Osteoblast (primary cell): ENCODE measurements around the gene FBXL17. TPM values are rescaled to one million over a fixed set of nuclear protein-coding genes. Genes with fewer than 3 reads are reported as not detected.

Experiments
- DNase-seq: peaks from one replicate; pipeline ENCODE4 v3.0.0; 2011; ENCODE audit warnings: low spot score, mixed read lengths; ENCODE audit not compliant: insufficient read length; ENCODE audit errors: missing footprints
- H2AFZ ChIP-seq: 2 replicates; pipeline ENCODE4 v1.6.0; 2011; ENCODE audit warnings: mild to moderate bottlenecking, low read length
- H3K27ac ChIP-seq: 2 replicates; pipeline ENCODE4 v1.5.1; 2011; ENCODE audit warnings: mild to moderate bottlenecking, low read depth, low read length, moderate library complexity
- H3K27me3 ChIP-seq: 2 replicates; pipeline ENCODE4 v1.6.0; 2012; ENCODE audit warnings: mild to moderate bottlenecking, control low read depth, inconsistent platforms, low read length, moderate library complexity; ENCODE audit not compliant: insufficient read depth
- H3K36me3 ChIP-seq: 2 replicates; pipeline ENCODE4 v1.5.1; 2011; ENCODE audit warnings: mild to moderate bottlenecking, low read length, control low read depth, moderate library complexity; ENCODE audit not compliant: insufficient read depth
- H3K4me1 ChIP-seq: 2 replicates; pipeline ENCODE4 v1.5.1; 2011; ENCODE audit warnings: mild to moderate bottlenecking, low read length, control low read depth, moderate library complexity; ENCODE audit not compliant: insufficient read depth
- H3K4me2 ChIP-seq: 2 replicates; pipeline ENCODE4 v1.6.0; 2011; ENCODE audit warnings: mild to moderate bottlenecking, low read length; ENCODE audit not compliant: insufficient read depth
- H3K4me3 ChIP-seq: fragments of 200-600 bp; sonication (generic); 3 replicates; pipeline ENCODE4 v1.5.1; 2012; ENCODE audit warnings: mild to moderate bottlenecking, low read length, inconsistent platforms; ENCODE audit not compliant: insufficient read depth
- H3K79me2 ChIP-seq: 2 replicates; pipeline ENCODE4 v1.6.0; 2012; ENCODE audit warnings: mild to moderate bottlenecking, low read length, control low read depth, inconsistent platforms; ENCODE audit not compliant: insufficient read depth
- H3K9me3 ChIP-seq: 2 replicates; pipeline ENCODE4 v1.5.1; 2011; ENCODE audit warnings: low read depth, low read length, control low read depth
- H4K20me1 ChIP-seq: 2 replicates; pipeline ENCODE4 v1.6.0; 2012; ENCODE audit warnings: mild to moderate bottlenecking, low read length, control low read depth; ENCODE audit not compliant: insufficient read depth
- total RNA-seq: library from RNA; depleted of rRNA; stranded (reverse); fragments of >200 nt; gene quantifications from 2 replicates; pipeline ENCODE4 v1.2.3, GENCODE V29; 2012
- TF ChIP-seq, protein P1 (sequence below): IDR thresholded peaks from 2 replicates; pipeline ENCODE4 v1.5.1; 2011; ENCODE audit warnings: mild to moderate bottlenecking, low read depth, low read length, moderate library complexity; ENCODE audit errors: extremely low read depth

The FBXL17 gene
- total RNA-seq, 1 donor, result 19.5 TPM

GRCh38 chr5:108238936-108239887 is 142.7 kb downstream of the FBXL17 start:
- no peak overlapping the region for H3K27ac ChIP-seq
- TF ChIP-seq, protein P1, sequence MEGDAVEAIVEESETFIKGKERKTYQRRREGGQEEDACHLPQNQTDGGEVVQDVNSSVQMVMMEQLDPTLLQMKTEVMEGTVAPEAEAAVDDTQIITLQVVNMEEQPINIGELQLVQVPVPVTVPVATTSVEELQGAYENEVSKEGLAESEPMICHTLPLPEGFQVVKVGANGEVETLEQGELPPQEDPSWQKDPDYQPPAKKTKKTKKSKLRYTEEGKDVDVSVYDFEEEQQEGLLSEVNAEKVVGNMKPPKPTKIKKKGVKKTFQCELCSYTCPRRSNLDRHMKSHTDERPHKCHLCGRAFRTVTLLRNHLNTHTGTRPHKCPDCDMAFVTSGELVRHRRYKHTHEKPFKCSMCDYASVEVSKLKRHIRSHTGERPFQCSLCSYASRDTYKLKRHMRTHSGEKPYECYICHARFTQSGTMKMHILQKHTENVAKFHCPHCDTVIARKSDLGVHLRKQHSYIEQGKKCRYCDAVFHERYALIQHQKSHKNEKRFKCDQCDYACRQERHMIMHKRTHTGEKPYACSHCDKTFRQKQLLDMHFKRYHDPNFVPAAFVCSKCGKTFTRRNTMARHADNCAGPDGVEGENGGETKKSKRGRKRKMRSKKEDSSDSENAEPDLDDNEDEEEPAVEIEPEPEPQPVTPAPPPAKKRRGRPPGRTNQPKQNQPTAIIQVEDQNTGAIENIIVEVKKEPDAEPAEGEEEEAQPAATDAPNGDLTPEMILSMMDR, result no peak
- no peaks in the 10 kb centered on the region for H3K36me3 ChIP-seq
- H2AFZ ChIP-seq, result no peak overlapping the region
- DNase-seq, result no peak
- no peak overlapping the region for H3K4me2 ChIP-seq
- no peaks in the 10 kb centered on the region for H3K27me3 ChIP-seq
- no peaks in the 10 kb centered on the region for H3K79me2 ChIP-seq
- H3K4me1 ChIP-seq, result no peaks in the 10 kb centered on the region
- no peak overlapping the region for H3K4me3 ChIP-seq
- H3K9me3 ChIP-seq, result no peaks in the 10 kb centered on the region
- peaks cover 3% of the 10 kb centered on the region for H4K20me1 ChIP-seq

- H2AFZ ChIP-seq, result no peak overlapping the region
- H3K79me2 ChIP-seq, result no peaks in the 10 kb centered on the region
- H3K4me2 ChIP-seq, result no peak overlapping the region
- no peak overlapping the region for H3K4me3 ChIP-seq
- no peaks in the 10 kb centered on the region for H3K36me3 ChIP-seq
- H3K4me1 ChIP-seq, result no peaks in the 10 kb centered on the region
- H3K27me3 ChIP-seq, result no peaks in the 10 kb centered on the region
- TF ChIP-seq, protein P1, result no peak
- H3K27ac ChIP-seq, result no peak overlapping the region
- DNase-seq, result no peak
- H3K9me3 ChIP-seq, result no peaks in the 10 kb centered on the region
- peaks cover 3% of the 10 kb centered on the region for H4K20me1 ChIP-seq
Measured at GRCh38 chr5:108238461-108238860, 143.4 kb downstream of the FBXL17 start.

GRCh38 chr5:108233617-108234155 is 148.2 kb downstream of the FBXL17 start:
- DNase-seq, result no peak
- Histone ChIP-seq H3K4me2 (no peak overlapping the region), H2AFZ (no peak overlapping the region), H3K9me3 (no peaks in the 10 kb centered on the region), H3K36me3 (no peaks in the 10 kb centered on the region), H3K27me3 (no peaks in the 10 kb centered on the region), H3K27ac (no peak overlapping the region), H3K79me2 (no peaks in the 10 kb centered on the region), H4K20me1 (peaks cover 3% of the 10 kb centered on the region), H3K4me3 (no peak overlapping the region), H3K4me1 (no peaks in the 10 kb centered on the region)
- TF ChIP-seq, protein P1, result no peak

DNA sequence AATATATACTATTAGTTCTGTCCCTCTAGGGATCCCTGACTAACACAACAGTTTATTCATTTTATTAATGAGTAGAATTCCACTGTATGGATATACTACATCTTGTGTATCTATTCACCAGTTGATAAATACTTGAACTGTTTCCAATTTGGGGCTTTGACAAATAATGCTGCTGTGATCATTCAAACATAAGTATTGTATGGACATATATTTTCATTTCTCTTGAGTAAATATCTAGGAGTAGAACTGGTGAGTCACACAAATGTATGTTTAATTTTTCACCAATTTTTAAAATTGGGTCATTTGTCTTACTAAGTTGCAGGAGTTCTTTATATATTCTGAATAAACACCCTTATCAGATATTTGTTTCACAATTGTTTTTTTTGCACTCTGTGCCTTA is 149.1 kb downstream of the FBXL17 start:
- no peaks in the 10 kb centered on the region for H3K9me3 ChIP-seq

More for the DNA sequence above, 149.1 kb downstream of the FBXL17 start:
- Histone ChIP-seq H3K4me3 (no peak overlapping the region), H2AFZ (no peak overlapping the region), H3K27ac (no peak overlapping the region), H3K4me1 (no peaks in the 10 kb centered on the region), H3K79me2 (no peaks in the 10 kb centered on the region), H3K4me2 (no peak overlapping the region), H3K36me3 (no peaks in the 10 kb centered on the region), H3K27me3 (no peaks in the 10 kb centered on the region), H4K20me1 (peaks cover 3% of the 10 kb centered on the region)
- TF ChIP-seq, protein P1, result no peak
- no peak for DNase-seq
